GM18507 (cell line): Measurements from ENCODE around the gene FGA.

ENCODE experiments used
- DNase-seq: peaks from one replicate; pipeline ENCODE4 v3.0.0; 2011; ENCODE audit warnings: low read depth; ENCODE audit not compliant: insufficient read length; ENCODE audit errors: extremely low spot score
- FAIRE-seq: peaks from 2 replicates; lab custom pipeline; 2011; peaks lifted over from hg19 to GRCh38; lab: Jason Lieb, UNC

FGA gene

GRCh38 chr4:154551872-154552686 lies 38.5 kb downstream of the FGA start:
- peak; percentile 22 for DNase-seq
- peak; percentile 87 for FAIRE-seq

GRCh38 chr4:154549894-154550790 lies 40.4 kb downstream of the FGA start, which contains the start of gene PLRG1:
PLRG1 (minus strand) TSS chr4:154550400; CDS start chr4:154550308, 92 bp downstream.
- DNase-seq: peak; percentile 89
- peak; percentile 97 for FAIRE-seq

- DNase-seq: no peak
- FAIRE-seq: no peak
These were observed 44.9 kb downstream of the FGA start for GRCh38 chr4:154545689-154546088.

- no peak for DNase-seq
- FAIRE-seq: no peak
These were observed 48.2 kb downstream of the FGA start for GRCh38 chr4:154542271-154542879.
